ENCODE results near the gene CHMP4B. TPM values are rescaled to one million over a fixed set of nuclear protein-coding genes. Genes with fewer than 3 reads are reported as not detected.

CHMP4B gene
- total RNA-seq, 1 experiment from 2014 or later: 38.5 TPM

DNA sequence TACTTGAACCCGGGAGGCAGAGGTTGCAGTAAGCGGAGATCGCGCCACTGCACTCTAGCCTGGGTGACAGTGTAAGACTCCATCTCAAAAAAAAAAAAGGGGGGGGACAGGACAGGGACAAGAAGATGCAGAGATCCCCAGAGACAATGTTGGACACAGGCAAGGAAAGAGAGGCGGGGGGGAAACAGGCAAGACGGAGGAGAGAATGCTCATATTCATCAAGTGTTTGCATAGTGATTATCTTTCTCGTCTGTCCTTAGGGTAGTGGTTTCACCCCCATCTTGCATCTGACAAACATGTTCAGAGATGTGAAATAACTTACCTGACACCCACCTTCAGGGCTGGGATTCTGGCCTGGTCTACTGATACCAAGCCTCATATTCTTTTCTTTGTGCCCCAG lies 29.0 kb downstream of the CHMP4B start:
- DNase-seq (ENCODE audit: low read depth): no peak

DNA sequence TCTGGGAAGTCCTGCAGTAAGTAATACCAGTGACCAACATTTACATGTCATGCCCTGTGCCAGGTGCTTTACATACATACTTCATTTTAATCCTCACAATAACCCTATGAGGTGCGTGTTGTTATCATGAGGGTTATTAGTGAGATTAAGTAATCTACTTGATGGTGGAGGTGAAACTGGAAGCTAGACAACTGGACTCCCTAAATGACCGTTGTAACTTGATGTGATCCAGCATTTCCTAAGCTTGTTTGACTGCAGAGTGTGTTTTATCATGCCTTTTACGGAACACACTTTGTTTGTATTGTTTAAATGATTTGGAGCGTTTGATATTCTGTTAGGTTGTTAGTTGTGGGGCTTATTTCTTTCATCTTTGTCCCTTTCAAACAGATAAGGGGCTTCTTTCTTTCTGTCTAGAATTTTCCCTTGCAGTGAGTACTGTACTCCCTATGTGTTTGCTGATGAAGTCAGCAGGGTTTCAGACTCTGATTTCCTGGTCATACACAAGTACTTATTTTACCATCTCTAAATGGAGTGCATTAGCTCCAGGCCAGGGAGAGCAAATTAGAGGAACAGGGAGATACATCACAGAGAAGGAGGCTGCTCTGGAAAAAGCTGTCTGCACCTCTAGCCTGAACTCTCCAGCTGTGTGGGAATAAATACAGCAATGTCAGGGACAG lies 29.7 kb downstream of the CHMP4B start:
- no peak for DNase-seq (ENCODE audit: low read depth)

DNA sequence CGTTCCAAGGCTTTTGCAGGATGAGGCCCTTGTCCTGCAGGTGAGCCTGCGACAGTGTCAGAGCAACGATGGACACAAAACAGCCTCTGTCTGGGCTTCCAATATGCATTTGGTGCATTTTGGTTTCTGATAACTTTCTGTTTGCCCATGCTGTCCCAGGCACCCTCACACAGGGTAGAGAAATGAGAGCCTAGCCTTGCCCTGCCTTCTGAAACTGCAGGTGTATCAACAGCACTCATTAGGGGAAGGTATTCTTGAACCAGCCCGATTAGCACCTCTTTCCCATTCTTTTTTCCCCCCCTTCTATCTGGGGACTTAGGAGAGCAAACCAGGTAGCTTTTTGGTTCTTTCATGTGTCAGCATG lies 30.3 kb downstream of the CHMP4B start:
- DNase-seq (ENCODE audit: low read depth): no peak

DNA sequence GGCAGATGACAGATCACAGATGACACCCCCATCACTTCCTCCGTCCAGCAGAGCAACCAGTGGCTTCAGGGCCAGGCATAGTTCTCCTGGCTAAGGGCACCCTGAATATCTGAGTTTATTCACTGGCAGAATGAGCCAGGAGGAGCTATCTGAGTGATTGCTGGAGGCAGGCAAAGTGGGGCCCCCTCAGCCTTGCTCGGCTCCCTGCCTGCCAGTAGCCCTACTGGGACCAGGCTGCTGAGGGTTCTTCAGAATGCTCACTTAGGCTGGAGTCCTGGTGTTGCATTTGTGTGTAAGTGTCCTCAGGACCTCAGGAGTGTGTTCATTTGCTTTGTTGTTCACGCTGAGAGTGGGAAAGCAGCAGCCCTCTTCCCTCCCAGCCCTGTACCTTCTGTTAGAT lies 31.2 kb downstream of the CHMP4B start:
- no peak for DNase-seq (ENCODE audit: low read depth)

DNA sequence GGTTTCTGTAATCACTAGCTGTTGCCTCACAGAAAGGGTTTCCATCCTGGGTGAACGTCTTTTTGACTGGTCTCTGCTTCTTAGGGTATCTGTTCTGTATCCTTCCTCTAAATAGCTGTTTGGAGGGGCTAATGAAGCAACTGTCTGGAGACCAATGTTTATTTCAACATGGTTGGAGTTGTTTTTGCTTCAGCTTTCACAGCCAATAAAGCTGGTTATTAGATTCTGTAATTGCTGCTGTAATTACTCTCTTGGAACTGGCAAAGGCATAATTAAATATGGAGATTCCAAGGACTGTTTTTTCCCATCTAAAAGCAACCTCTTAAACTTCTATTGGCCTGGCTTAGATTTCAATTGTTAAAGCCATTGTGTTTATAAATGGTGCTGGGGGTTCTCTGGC lies 31.9 kb downstream of the CHMP4B start:
- DNase-seq (ENCODE audit: low read depth): no peak

DNA sequence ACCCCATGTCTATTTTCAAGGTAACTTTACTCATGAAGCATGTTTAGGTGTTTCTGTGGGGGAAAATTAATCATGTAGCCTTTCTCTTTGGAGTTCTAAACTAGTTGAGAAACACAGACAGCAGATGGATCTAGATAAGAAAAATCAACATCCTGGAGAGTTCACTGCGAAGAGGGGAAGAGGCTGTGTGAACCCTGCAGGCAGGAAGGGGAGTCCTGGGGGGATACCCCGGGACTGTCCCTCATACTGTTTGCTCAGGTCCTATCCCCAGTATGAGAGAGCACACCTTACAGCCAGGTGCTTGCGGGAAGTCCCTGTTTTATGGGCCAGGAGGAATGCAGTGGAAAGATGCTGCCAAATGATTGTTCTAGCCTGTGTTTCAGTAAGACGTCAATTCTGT lies 32.7 kb downstream of the CHMP4B start:
- no peak for DNase-seq (ENCODE audit: low read depth)

DNA sequence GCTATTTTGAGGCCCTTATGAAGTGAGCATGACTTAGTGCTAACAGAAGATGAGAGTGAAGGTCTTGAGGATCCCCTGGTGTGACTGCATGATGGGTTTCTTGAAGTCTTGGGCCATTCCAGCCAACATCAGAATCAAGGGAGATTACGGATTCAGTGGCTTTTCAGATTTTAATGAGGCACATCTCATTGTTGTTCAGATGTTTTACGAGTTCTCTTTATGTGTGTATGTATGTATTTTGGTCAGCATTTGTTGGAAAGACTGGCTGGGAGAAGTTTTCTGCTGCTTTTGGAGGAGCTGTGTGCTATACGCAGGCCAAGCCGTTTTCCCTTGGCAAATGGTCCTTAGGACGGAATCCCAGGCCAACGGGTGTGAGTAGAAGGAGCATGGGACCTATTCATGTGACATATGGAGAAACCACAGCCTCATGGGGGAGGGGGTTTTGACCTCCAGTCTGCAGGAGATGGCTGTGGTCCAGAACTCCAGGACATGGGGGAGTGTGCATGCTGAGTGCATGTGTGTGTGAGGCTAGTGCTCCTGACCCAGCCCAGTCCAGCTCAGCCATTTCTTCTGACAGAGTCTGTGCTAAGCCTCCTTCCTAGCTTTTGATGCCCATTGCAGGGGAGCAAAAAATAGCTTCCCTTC lies 35.3 kb downstream of the CHMP4B start:
- no peak for DNase-seq (ENCODE audit: low read depth)

DNA sequence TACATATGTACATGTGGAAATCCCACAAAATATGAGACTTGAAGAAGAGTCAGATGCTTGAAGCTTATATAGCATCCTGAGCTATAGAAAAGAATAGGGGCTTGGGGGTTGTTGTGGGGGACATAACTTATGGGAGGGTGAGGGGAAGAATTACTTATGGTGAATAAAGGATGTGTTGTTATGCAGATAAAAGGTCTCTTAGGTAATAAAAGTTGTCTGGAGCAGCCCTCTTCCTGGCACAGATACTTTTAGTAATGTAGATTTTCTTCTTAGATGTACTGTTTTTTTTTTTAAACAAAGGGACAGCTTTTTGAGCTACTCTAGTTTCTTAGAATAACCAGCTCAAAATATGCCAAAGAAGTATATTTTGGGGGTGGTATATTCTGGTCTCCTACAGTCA lies 35.9 kb downstream of the CHMP4B start:
- no peak for DNase-seq (ENCODE audit: low read depth)

DNA sequence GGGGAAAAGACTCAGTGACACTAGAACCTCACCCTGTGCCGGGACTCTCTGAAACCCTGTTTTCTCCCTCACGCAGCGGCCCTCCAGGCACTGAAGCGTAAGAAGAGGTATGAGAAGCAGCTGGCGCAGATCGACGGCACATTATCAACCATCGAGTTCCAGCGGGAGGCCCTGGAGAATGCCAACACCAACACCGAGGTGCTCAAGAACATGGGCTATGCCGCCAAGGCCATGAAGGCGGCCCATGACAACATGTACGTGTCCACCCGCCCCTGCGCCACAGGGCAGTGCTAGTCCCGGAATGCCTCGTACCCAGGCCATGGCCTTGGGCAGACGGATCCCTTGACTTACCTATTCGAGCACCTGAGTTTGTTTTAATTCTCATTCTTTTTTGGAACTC lies 37.2 kb downstream of the CHMP4B start:
- DNase-seq (ENCODE audit: low read depth): no peak

DNA sequence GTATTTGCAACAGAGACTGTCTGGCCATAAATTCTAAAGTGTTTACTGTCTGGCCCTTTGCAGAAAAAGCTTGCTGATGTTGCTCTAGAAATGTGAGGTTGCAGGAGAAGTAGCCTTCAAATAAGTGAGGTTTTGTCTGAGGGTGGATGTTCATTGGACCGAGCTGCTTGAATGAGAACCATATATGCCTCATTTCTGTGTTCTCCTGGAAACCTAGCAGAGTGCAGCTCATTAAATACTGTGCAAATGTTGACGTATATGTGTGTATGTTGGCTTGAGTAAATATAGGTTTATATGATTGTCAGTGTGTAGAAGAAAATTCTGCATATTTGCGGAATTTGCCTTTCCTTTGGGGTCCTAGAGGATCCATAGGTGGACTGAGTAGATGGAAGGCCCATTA lies 39.0 kb downstream of the CHMP4B start:
- no peak for DNase-seq (ENCODE audit: low read depth)

DNA sequence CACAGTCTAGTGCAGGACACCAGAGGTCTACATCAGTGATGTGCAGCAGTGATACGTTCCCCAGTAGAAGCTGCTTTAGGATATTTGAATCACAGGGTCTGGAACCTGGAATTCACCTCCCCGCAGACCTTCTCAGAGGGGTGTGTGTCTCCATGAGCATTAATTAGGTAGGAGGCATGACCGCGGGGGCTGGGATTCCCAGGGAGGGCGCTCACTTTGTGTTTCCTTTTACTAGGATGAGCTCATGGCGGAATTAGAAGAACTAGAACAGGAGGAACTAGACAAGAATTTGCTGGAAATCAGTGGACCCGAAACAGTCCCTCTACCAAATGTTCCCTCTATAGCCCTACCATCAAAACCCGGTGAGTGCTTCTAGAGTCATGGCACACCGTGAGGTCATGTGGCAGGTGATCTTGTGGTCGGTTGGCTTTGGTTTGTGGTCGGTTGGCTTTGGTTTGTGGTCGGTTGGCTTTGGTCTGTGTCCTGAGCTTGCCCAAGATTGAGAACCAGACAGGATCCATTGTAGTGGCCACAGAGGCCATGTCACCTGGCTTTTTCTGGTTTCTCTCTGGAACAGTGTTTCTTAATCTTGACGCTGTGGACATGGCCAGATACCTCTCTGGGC lies 40.8 kb downstream of the CHMP4B start:
- DNase-seq (ENCODE audit: low read depth): no peak

DNA sequence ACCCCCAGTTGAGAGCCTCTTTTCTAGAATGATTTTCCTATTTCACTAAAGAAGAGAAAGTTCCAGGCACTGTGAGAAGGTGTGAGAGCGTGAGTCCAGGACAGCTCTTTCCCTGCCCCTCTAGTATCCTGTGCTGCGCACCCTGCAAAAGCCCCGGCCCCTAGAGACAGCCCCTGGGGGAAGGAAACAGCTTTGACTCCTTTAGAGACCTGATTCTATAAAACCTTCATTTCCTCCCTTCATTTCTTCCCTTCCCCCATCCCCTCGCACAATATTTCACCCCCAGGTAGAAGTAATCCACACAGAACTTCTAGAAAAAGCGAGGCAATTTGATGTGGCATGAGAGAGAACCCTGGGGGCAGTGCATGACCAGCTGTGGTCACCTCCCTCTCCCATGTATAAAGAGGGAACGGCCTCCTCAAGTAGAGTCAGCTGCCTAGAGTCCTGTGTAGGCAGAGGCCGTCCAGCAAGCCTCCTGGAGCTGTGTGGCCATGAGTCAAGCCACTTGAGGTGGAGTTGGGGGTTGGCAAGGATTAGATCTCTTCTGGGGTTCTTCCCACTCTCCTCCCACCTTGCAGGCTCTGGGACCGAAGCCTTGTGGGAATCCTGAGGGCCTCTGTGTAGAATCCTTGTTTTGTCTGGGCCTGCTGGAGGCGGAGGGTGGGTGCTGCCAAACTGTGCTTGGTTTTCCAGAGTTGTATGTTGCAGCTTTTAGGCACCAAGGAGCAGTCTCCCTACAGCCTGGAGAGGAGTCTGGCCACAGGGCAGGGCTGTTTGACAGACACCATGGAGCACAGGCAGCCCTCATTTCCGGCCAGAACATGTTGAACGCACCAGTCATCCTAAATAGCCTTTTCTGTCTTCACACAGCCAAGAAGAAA lies 41.7 kb downstream of the CHMP4B start:
- no peak for DNase-seq (ENCODE audit: low read depth)

DNA sequence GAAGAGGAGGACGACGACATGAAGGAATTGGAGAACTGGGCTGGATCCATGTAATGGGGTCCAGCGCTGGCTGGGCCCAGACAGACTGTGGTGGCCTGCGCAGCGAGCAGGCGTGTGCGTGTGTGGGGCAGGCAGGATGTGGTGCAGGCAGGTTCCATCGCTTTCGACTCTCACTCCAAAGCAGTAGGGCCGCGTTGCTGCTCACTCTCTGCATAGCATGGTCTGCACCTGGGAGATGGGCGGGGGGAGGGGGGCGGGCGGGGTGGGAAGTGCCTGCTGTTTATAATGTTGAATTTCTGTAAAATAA lies 42.3 kb downstream of the CHMP4B start:
- DNase-seq (ENCODE audit: low read depth): no peak

DNA sequence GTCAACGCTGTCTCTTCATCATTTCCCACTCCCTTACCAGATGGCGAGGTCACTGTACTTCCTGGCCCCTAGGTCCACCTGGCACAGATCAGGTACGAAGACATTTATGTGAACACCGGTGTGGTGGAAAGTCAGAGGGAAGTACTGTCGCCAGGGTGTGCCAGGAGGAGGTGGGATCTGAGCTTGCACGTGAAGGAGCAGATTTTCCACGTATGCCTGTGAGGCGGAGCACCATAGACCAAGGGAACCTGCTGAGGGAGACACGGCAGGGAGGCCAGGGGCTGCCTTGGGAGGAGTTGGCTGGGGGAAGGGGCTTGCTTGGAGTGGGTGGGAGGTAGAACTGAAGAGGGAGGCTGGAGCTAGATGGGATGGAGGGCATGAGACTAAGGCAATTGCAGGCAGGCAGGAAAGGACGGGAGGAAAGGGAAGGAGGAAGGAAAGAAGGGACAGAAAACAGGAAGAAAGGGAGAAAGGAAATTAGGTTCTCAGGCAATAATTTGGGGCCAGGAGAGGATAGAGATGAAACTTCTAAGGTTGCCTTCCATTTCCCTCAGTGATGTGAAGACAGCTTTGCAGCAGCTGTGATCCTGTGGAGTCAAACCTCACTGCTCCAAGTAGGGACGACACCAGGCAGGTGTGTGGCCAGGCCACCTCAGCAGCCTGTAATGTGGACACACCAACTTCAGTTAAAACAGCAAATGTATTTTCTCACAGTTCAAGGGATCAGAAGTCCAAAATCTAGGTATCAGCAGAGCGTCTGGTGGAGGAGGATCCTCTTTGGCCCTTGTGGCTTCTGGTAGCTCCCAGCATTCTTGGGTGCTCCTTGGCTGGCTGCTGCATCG lies 46.8 kb downstream of the CHMP4B start:
- DNase-seq (ENCODE audit: low read depth): no peak

DNA sequence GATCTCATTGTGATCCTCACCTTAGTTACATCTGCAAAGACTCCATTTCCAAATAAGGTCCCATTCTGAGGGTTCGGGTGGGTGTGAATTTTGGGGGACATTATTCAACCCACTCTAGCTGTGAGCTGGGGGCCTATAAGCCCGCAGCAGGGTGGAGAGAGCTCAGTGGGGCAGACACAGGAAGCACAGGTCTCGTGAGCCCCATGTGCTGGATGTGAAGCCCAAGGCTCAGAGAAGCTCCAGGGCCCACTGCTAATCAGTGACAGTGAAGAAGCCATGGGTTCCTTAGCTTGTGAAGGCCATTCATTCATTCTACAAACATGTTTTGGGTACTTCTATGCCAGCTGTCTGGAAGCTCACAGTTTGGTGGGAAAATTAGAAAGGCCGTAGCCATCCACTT lies 47.5 kb downstream of the CHMP4B start:
- DNase-seq (ENCODE audit: low read depth): no peak

DNA sequence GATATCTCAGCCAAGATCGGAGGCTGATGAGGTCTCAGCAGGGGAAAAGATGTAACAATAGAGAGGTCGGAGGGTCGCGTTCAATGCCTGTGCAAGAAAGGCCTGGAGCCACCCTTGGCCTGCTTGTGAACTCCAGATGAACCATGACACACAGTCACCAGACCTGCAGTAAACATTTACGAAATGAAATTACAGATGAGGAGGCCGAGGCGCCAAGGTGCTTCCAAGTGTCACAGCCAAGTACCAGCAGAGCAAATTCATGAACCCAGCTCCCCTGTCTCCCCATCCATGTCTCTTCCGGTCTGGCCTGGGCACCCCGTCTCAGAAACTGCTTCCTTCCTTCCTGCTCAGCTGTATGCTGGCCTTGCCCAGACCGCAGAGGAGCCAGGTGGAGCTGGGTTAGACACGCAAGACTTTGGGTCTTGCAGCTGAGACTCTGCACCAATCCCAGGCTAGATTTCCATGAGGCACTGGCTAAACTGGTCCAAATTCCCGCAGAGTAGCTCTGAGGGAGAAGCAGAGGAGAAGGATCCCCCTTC lies 48.1 kb downstream of the CHMP4B start:
- peak; percentile 9 for DNase-seq (ENCODE audit: low read depth)

DNA sequence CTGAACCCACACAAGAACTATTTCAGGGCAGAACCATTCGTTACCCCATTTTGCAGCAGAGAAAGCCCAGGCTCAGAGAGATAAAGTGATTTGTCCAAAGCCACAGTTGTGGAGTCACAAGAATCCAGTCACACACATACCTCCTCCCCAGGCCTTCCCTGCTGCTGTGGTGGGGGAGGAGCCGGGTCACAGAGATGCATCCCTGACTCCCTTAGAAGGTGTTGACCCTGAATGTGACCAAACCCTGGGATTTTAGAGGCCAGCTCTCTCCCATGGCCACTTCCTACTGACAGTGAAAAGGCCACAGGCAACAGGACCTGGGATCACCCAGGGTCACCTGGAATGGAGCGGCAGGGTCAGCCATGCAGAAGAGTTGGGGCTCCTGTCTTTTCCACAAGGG lies 48.6 kb downstream of the CHMP4B start:
- no peak for DNase-seq (ENCODE audit: low read depth)

DNA sequence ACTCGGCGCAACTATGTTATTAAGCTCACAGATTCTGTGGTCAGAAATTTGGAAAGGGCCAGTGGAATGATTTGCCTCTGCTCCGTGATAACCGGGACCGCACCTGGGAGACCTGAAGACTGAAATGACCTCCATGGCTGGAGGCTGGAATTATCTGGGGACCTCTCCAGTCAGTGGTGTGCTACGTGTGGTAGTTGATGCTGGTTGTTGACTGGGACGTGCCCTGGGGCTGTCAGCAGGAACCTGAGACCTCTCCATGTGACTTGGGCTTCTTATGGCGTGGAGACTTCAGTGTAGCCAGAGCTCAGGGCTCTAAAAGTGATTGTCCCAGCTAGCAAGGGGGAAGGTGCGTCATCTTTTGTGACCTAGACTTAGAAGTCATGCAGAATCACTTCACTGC lies 50.3 kb downstream of the CHMP4B start:
- no peak for DNase-seq (ENCODE audit: low read depth)

DNA sequence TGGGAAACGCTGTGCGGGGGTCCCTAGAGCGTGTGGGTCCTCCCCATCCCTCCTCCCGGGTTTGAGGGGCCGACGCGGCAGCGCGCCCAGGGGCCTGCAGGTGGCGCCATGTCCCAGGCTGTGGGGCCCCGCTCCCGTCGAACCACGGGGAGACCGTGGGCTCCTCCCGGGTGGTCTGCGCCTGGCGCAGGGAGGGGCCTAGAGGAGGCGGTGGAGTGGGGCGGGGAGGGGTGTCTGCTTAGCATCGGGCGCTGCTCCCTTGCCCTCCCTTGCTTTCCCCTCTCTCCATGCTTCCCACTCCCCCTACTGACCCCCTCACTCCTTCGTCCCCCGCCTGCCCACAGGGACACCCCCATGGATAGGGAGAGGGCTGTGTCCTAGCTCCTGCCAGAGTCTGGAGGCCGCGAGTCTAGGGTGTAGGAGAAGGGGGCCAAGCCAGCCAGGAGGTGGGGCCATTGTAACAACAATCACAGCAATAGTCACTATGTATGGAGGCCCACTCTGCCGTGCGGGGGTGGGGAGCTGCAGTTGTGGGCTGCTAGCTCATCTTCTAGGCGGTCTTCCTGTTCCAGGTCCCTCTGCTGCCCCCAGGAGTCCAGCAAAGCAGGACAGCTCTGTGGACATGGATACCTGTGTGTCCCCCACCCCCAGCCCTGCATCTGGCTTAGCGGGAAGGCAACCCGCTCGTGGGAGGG lies 51.7 kb downstream of the CHMP4B start:
- peak; percentile 73 for DNase-seq (ENCODE audit: low read depth)

DNA sequence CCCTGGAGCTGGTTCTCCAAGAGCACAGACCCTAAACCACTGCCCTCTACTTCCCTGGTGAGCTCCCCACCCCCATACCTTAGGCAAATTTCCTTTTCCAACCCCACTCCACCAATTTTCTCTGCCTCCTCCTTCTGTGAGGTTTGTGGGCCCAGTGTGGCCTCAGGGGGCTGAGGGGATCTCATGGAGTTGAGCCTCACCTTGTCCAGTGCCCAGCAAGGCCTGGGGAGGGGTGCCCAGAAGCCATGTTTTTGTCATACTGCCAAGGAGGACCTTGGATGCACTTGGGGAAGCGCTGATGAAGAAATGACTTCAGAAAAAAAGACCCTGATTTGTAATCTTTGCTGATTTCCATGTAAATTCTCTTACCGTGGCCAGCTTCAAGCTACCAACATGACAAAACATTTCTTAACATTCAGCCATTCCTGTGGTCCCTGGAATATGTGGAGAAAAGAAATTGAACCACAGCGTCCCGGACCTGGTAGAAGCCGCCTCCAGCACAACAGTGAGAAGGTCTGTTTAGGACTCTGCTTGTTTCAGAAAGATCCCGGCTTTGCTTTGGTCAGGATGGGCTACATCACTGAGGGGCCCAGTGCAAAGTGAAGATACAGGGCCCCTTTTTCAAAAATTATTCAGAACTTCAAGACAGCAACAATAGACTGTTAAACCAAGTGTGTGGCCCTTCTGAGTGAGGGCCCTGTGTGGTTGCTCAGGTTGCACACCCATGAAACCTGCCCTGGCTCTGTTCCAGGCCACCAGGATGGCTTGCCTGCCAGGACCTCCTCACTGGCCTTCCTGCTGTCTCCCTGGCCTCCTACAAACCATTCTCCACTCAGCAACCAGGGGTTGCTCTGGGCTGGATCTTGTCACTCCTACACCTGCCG lies 52.5 kb downstream of the CHMP4B start:
- DNase-seq (ENCODE audit: low read depth): no peak
